SU-DHL-6 (cell line): ENCODE results near the gene CCL5.

Source experiments
- CTCF ChIP-seq: fragments of 200-600 bp; sonication (generic); IDR thresholded peaks from one replicate; pipeline ENCODE4 v1.5.1; 2017; ENCODE audit warnings: antibody characterized with exemption, mild to moderate bottlenecking, low read length, moderate library complexity; ENCODE audit not compliant: insufficient read depth, poor library complexity, severe bottlenecking
- EZH2phosphoT487 ChIP-seq: fragments of 200-600 bp; sonication (generic), shearing (Covaris generic); conservative IDR thresholded peaks from 2 replicates; pipeline ENCODE4 v1.6.1; 2018; ENCODE audit warnings: mild to moderate bottlenecking, antibody characterized with exemption, low read length, moderate library complexity, mixed read lengths

- TF ChIP-seq CTCF (no peak), EZH2phosphoT487 (no peak)
Measured at GRCh38 chr17:35825206-35825605, 55.0 kb downstream of the CCL5 start.
